NT2/D1 (cell line): ENCODE measurements around the gene PBOV1.

Experiments
- SUZ12 ChIP-seq: IDR thresholded peaks from 2 replicates; pipeline ENCODE4 v1.6.1; 2011; ENCODE audit not compliant: insufficient read length, insufficient read depth; ENCODE audit errors: extremely low read depth
- YY1 ChIP-seq: IDR thresholded peaks from 2 replicates; pipeline ENCODE4 v1.6.1; 2011; ENCODE audit not compliant: insufficient read length, insufficient read depth

DNA sequence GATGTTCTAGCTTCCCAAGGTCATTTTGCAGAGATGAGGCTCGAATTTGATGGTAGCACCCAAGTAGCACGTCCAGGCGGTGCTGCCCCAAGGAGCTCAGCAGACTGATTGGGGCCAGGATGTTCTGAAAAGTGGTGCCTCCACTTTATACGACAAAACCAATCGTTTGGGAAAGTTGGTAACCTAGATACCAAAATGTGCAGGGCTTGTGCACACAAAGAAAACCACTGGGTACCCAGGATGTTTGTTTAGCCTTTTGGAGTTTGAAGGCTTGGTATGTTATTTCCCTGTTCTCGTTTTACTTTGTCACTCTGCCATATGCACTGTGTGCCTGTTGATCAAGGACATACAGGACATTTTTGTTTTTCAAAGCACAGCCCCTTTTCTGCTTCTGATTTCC lies 40.7 kb upstream of the PBOV1 start:
- no peak for TF ChIP-seq SUZ12
- no peak for TF ChIP-seq YY1
